ENCODE data around the gene KRTAP5-9.
"Not testable (repeated sequence)": the region's sequence is repeated elsewhere in the genome, so short reads cannot be mapped to it uniquely, and the experiment has no call there.

KRTAP5-9 gene

GRCh38 chr11:71563406-71563805 lies 15.2 kb downstream of the KRTAP5-9 start:
- DNase-seq: peak; percentile 61 to 85

- no peak for DNase-seq
These were observed 16.2 kb downstream of the KRTAP5-9 start for GRCh38 chr11:71564430-71564829.

GRCh38 chr11:71565263-71565662 lies 17.0 kb downstream of the KRTAP5-9 start, which contains the start of gene KRTAP5-10:
Gene KRTAP5-10 (plus strand): TSS chr11:71565563. CDS start chr11:71565588, 25 bp downstream.
- DNase-seq: no peak

- DNase-seq: no peak
These were observed 17.9 kb downstream of the KRTAP5-9 start for GRCh38 chr11:71566081-71566620.

- DNase-seq: not testable (repeated sequence)
These were observed 18.7 kb downstream of the KRTAP5-9 start for GRCh38 chr11:71566626-71567599.

GRCh38 chr11:71567633-71568032 lies 19.4 kb downstream of the KRTAP5-9 start:
- not testable (repeated sequence) for DNase-seq

- DNase-seq: peak in 1 of 2 donors; percentile 17
These were observed 20.6 kb downstream of the KRTAP5-9 start for GRCh38 chr11:71568704-71569349.

GRCh38 chr11:71571101-71571850 lies 23.1 kb downstream of the KRTAP5-9 start:
- DNase-seq: not testable (repeated sequence)

- no peak for DNase-seq
These were observed 24.6 kb downstream of the KRTAP5-9 start for GRCh38 chr11:71572811-71573210.

GRCh38 chr11:71574418-71574817 lies 26.2 kb downstream of the KRTAP5-9 start:
- no peak for DNase-seq

- DNase-seq: no peak
These were observed 27.7 kb downstream of the KRTAP5-9 start for GRCh38 chr11:71575723-71576424.

GRCh38 chr11:71576688-71577465 lies 28.7 kb downstream of the KRTAP5-9 start:
- not testable (repeated sequence) for DNase-seq

- no peak for DNase-seq
These were observed 29.3 kb downstream of the KRTAP5-9 start for GRCh38 chr11:71577469-71578004.

GRCh38 chr11:71579513-71579912 lies 31.3 kb downstream of the KRTAP5-9 start:
- not testable (repeated sequence) for DNase-seq

GRCh38 chr11:71580057-71581003 lies 32.1 kb downstream of the KRTAP5-9 start:
- DNase-seq: peak; percentile 6 to 49

- no peak for DNase-seq
These were observed 33.6 kb downstream of the KRTAP5-9 start for GRCh38 chr11:71581826-71582225.

- no peak for DNase-seq
These were observed 34.2 kb downstream of the KRTAP5-9 start, which contains the start of gene KRTAP5-11 for GRCh38 chr11:71582309-71582895. Gene KRTAP5-11 (minus strand): TSS chr11:71582875. CDS start chr11:71582837, 38 bp downstream.

- DNase-seq: peak in 1 of 2 donors; percentile 23
These were observed 34.7 kb downstream of the KRTAP5-9 start for GRCh38 chr11:71582969-71583368.

GRCh38 chr11:71585673-71586072 lies 37.5 kb downstream of the KRTAP5-9 start:
- not testable (repeated sequence) for DNase-seq
